K562 (cell line): ENCODE measurements around the gene DIS3L2. TPM values are rescaled to one million over a fixed set of nuclear protein-coding genes. Genes with fewer than 3 reads are reported as not detected.

Source experiments
- ATAC-seq: fragments of 200-7000 bp; cut with Tn5 transposase; 3 replicates; pipeline ENCODE4 v1.9.1; 2020; ENCODE audit warnings: moderate library complexity
- BruUV-seq: library from RNA; stranded (reverse); fragments of 400-500 nt; replicated peaks from 2 replicates; lab custom pipeline; 2021; lab: Mats Ljungman, UMichigan
- CTCF ChIA-PET: fragments of 300-600 bp; formaldehyde crosslinking; extraction: SDS; loops from one replicate; lab custom pipeline; 2021; ENCODE audit warnings: low intra/inter-chr PET ratio; lab: Yijun Ruan, JAX
- POLR2A ChIA-PET: fragments of 300-600, 350-650 bp; sonication (Branson Sonifier 250); formaldehyde crosslinking; extraction: SDS; loops from one replicate; lab custom pipeline; 2021; ENCODE audit warnings: antibody characterized with exemption, inconsistent platforms; lab: Yijun Ruan, JAX
- DNase-seq, 4 experiments: peaks; one replicate each; pipeline versions ENCODE4 v3.0.0 to v3.0.0-alpha.2; 2011 to 2018; ENCODE audit warnings: low spot score in 3 of 4, mixed read lengths in 3 of 4; ENCODE audit errors: extremely low read depth in 1 of 4
- FAIRE-seq: peaks from 2 replicates; lab custom pipeline; 2011; peaks lifted over from hg19 to GRCh38; lab: Jason Lieb, UNC
- H2AFZ ChIP-seq: 2 replicates; pipeline ENCODE4 v1.6.0; 2011; ENCODE audit warnings: low read depth, low read length, control low read depth, inconsistent platforms
- H3K27ac ChIP-seq: fragments of 200-600 bp; 3 replicates; pipeline ENCODE4 v1.8.0; 2011; ENCODE audit warnings: low read depth, mild to moderate bottlenecking, control low read depth, inconsistent platforms, low read length, moderate library complexity, mixed read lengths; ENCODE audit errors: extremely low read depth
- H3K27me3 ChIP-seq, 2 experiments: fragments of 300-600 bp in 1 of 2; 2 replicates in 1 of 2; 3 replicates in 1 of 2; pipeline versions ENCODE4 v1.6.0 to v1.8.0; 2011; ENCODE audit warnings: inconsistent platforms in 2 of 2, low read length in 2 of 2, mild to moderate bottlenecking in 1 of 2, mixed read lengths in 1 of 2, moderate library complexity in 1 of 2; ENCODE audit not compliant: control insufficient read depth in 2 of 2, insufficient read depth in 2 of 2
- H3K36me3 ChIP-seq: fragments of 300-600 bp; 3 replicates; pipeline ENCODE4 v1.8.0; 2011; ENCODE audit warnings: mild to moderate bottlenecking, low read length, inconsistent platforms; ENCODE audit not compliant: control insufficient read depth, insufficient read depth
- H3K4me1 ChIP-seq, 2 experiments: fragments of 200-600 bp in 1 of 2; replicated peaks in 1 of 2; 2 replicates in 1 of 2; 3 replicates in 1 of 2; pipeline versions ENCODE4 v1.5.1 to v1.8.0; 2011; ENCODE audit warnings: inconsistent platforms in 2 of 2, low read length in 2 of 2, mild to moderate bottlenecking in 1 of 2, mixed read lengths in 1 of 2, moderate library complexity in 1 of 2; ENCODE audit not compliant: control insufficient read depth in 2 of 2, insufficient read depth in 2 of 2
- H3K4me2 ChIP-seq: 2 replicates; pipeline ENCODE4 v1.6.1; 2011; ENCODE audit warnings: low read length, control low read depth, inconsistent platforms, mixed read lengths; ENCODE audit not compliant: insufficient read depth
- H3K4me3 ChIP-seq: fragments of 200-600 bp; sonication (generic), shearing (Covaris generic); 2 replicates; pipeline ENCODE4 v1.5.1; 2016; ENCODE audit warnings: control low read depth, inconsistent platforms
- H3K79me2 ChIP-seq: fragments of 200-600 bp; 3 replicates; pipeline ENCODE4 v1.8.0; 2011; ENCODE audit warnings: low read length, inconsistent platforms; ENCODE audit not compliant: control insufficient read depth, insufficient read depth
- H3K9ac ChIP-seq, 2 experiments: 2 replicates each; pipeline versions ENCODE4 v1.6.0 to v1.6.1; 2011; ENCODE audit warnings: low read depth in 2 of 2, low read length in 2 of 2, control low read depth in 1 of 2, inconsistent platforms in 1 of 2, mild to moderate bottlenecking in 1 of 2, mixed read lengths in 1 of 2; ENCODE audit not compliant: insufficient read depth in 1 of 2
- H3K9me1 ChIP-seq: one replicate; pipeline ENCODE4 v1.6.0; 2011; ENCODE audit warnings: inconsistent platforms, mild to moderate bottlenecking, low read length, moderate library complexity; ENCODE audit not compliant: control insufficient read depth, insufficient read depth
- H3K9me3 ChIP-seq: replicated peaks from 2 replicates; pipeline ENCODE4 v1.5.1; 2011; ENCODE audit warnings: low read depth, low read length, inconsistent platforms; ENCODE audit not compliant: control insufficient read depth, insufficient read depth
- H4K20me1 ChIP-seq: replicated peaks from 2 replicates; pipeline ENCODE4 v1.6.1; 2011; ENCODE audit warnings: low read length, inconsistent platforms, mixed read lengths; ENCODE audit not compliant: control insufficient read depth, insufficient read depth
- BRD9 ChIP-seq: fragments of 450-650 bp; IDR thresholded peaks from 2 replicates; pipeline ENCODE4 v1.6.1; 2018; ENCODE audit warnings: low read depth; ENCODE audit not compliant: partially characterized antibody
- CSDE1 ChIP-seq, 2 experiments: fragments of 450-650 bp; IDR thresholded peaks; 2 replicates each; pipeline ENCODE4 v1.6.1; 2016; ENCODE audit warnings: mild to moderate bottlenecking in 1 of 2
- ILF3 ChIP-seq: fragments of 450-650 bp; IDR thresholded peaks from 2 replicates; pipeline ENCODE4 v1.6.1; 2018; ENCODE audit warnings: antibody characterized with exemption, mild to moderate bottlenecking, moderate library complexity, borderline replicate concordance
- KDM5B ChIP-seq: fragments of 200-600 bp; sonication (generic); IDR thresholded peaks from 2 replicates; pipeline ENCODE4 v1.6.1; 2012; ENCODE audit warnings: low read depth, mild to moderate bottlenecking, moderate library complexity, low read length, control low read depth, inconsistent platforms; ENCODE audit not compliant: insufficient replicate concordance
- SMARCA5 ChIP-seq: fragments of 450-650 bp; IDR thresholded peaks from 2 replicates; pipeline ENCODE4 v1.6.1; 2016
- WGBS: fragments of 100-300 bp; shearing (Covaris generic); methylation state at CpG from one replicate; pipeline ENCODE4 v1.1.6; 2016; ENCODE audit warnings: low coverage, mixed read lengths; ENCODE audit not compliant: insufficient coverage; ENCODE audit errors: missing lambda C conversion rate; 5-methylcytosine and 5-hydroxymethylcytosine counted together
- in situ Hi-C: fragments of 300-500 bp; cut with MboI; formaldehyde crosslinking; loops from 4 replicates; pipeline ENCODE4 v1.15.0; 2018; ENCODE audit warnings: inconsistent platforms, mixed read lengths
- intact Hi-C: fragments of 100-400 bp; cut with micrococcal nuclease; formaldehyde crosslinking; loops from 2 replicates; pipeline ENCODE4 v1.14.2; 2022
- polyA plus RNA-seq, 8 experiments: library from polyadenylated mRNA; depleted of rRNA in 4 of 8; stranded (reverse) in 5 of 8; unstranded in 3 of 8; fragments of >200 nt; fragmentation: Nextera tagmentation in 2 of 8; fragmentation: Illumina TruSeq in 1 of 8; extraction: Ambion mirVana in 2 of 8; extraction: Trizol in 1 of 8; gene quantifications; 2 replicates each; pipeline versions ENCODE4 v1.2.1 to v1.2.3, GENCODE V29; 2011 to 2014; ENCODE audit warnings: inconsistent platforms in 1 of 8, missing spikeins in 1 of 8
- total RNA-seq, 7 experiments: library from RNA; depleted of rRNA in 6 of 7; stranded (reverse); fragments of >200 nt in 6 of 7; fragmentation: Illumina TruSeq in 2 of 7; extraction: Trizol in 2 of 7; gene quantifications; 2 replicates each; pipeline versions ENCODE4 v1.2.1 to v1.2.3, GENCODE V29; 2011 to 2021; ENCODE audit warnings: low replicate concordance in 1 of 7
- TF ChIP-seq, protein P1 (sequence below): fragments of 450-650 bp; IDR thresholded peaks from one replicate; pipeline ENCODE4 v1.6.1; 2018; ENCODE audit warnings: mild to moderate bottlenecking, moderate library complexity; ENCODE audit not compliant: partially characterized antibody
- TF ChIP-seq, protein P2 (sequence below): fragments of 250-450 bp; sonication (Bioruptor Pico); IDR thresholded peaks from 2 replicates; pipeline ENCODE4 v1.9.0; 2021; ENCODE audit warnings: mild to moderate bottlenecking
- TF ChIP-seq, protein P3 (sequence below): fragments of 450-650 bp; IDR thresholded peaks from 2 replicates; pipeline ENCODE4 v1.6.1; 2017; ENCODE audit warnings: antibody characterized with exemption, mild to moderate bottlenecking

DIS3L2 gene
- total and polyA plus RNA-seq, 9 of the 15 experiments (the other 6 are each of a cell fraction or from before 2014, with no cell fraction given) = 1.5 to 19.2 (median 11.2) TPM

DNA sequence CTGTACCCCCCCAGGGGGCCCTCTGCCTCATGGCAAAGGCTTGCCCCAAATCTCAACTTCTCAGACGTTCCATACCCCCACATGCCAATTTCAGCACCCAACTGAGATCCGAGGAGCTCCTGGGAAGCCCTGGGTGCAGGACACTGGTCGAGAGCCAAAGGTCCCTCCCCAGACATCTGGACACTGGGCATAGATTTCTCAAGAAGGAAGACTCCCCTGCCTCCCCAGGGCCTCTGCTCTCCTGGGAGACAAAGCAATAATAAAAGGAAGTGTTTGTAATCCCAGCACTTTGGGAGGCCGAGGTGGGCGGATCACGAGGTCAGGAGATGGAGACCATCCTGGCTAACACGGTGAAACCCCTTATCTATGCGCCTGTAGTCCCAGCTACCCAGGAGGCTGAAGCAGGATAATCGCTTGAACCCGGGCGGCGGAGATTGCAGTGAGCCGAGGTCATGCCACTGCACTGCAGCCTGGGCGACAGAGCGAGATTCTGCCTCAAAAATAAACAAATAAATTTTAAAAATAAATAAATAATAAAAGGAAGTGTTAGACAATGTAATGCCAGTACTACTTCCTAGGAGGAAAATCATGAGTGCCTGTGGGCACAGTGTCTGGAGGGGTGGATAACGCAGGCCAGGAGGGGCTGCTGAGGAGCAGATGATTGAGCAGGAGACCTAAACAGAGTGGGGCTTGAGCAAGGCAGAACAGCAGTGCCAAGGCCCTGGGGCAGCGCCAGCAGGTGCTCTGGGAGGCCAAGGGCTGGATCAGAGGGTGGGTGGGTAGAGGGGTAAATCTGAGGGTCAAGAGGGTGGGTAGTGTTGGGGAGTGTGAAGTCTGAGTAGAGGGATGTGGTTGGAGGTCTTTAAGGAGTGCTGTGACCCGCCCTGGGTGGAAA lies 421.1 kb downstream of the DIS3L2 start:
- no peak overlapping the region for H3K27ac ChIP-seq
- POLR2A ChIA-PET = interaction anchor here (0.7 kb wide), 1 partner anchor 377 kb away, joined by 3 read pairs; no protein-coding TSS in a partner anchor

More for the DNA sequence above, 421.1 kb downstream of the DIS3L2 start:
- CTCF ChIA-PET = no interaction called here
- 2% methylated on average over 14 of the region's 18 CpGs for WGBS
- Histone ChIP-seq H3K9ac (no peak overlapping the region), H4K20me1 (no peaks in the 10 kb centered on the region), H3K4me2 (no peak overlapping the region), H3K9me1 (no peaks in the 10 kb centered on the region), H3K4me3 (no peak overlapping the region), H3K79me2 (no peaks in the 10 kb centered on the region), H3K4me1 (peaks cover 0 to 12% of the 10 kb centered on the region in 2 experiments; a peak in 1 of 5 replicates), H3K9me3 (no peaks in the 10 kb centered on the region), H3K36me3 (no peaks in the 10 kb centered on the region), H3K27me3 (peaks cover 4 to 29% of the 10 kb centered on the region in 2 experiments; a peak in 4 of 5 replicates), H2AFZ (no peak overlapping the region)
- no peak for FAIRE-seq
- no peak for ATAC-seq
- TF ChIP-seq SMARCA5 (no peak), CSDE1 (IDR thresholded peaks at IDR 0.05) (no peak), ILF3 (no peak), BRD9 (no peak), KDM5B (no peak)
- TF ChIP-seq, protein P1, sequence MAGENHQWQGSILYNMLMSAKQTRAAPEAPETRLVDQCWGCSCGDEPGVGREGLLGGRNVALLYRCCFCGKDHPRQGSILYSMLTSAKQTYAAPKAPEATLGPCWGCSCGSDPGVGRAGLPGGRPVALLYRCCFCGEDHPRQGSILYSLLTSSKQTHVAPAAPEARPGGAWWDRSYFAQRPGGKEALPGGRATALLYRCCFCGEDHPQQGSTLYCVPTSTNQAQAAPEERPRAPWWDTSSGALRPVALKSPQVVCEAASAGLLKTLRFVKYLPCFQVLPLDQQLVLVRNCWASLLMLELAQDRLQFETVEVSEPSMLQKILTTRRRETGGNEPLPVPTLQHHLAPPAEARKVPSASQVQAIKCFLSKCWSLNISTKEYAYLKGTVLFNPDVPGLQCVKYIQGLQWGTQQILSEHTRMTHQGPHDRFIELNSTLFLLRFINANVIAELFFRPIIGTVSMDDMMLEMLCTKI = no peak
- TF ChIP-seq, protein P2, sequence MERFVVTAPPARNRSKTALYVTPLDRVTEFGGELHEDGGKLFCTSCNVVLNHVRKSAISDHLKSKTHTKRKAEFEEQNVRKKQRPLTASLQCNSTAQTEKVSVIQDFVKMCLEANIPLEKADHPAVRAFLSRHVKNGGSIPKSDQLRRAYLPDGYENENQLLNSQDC = no peak
- TF ChIP-seq, protein P3, sequence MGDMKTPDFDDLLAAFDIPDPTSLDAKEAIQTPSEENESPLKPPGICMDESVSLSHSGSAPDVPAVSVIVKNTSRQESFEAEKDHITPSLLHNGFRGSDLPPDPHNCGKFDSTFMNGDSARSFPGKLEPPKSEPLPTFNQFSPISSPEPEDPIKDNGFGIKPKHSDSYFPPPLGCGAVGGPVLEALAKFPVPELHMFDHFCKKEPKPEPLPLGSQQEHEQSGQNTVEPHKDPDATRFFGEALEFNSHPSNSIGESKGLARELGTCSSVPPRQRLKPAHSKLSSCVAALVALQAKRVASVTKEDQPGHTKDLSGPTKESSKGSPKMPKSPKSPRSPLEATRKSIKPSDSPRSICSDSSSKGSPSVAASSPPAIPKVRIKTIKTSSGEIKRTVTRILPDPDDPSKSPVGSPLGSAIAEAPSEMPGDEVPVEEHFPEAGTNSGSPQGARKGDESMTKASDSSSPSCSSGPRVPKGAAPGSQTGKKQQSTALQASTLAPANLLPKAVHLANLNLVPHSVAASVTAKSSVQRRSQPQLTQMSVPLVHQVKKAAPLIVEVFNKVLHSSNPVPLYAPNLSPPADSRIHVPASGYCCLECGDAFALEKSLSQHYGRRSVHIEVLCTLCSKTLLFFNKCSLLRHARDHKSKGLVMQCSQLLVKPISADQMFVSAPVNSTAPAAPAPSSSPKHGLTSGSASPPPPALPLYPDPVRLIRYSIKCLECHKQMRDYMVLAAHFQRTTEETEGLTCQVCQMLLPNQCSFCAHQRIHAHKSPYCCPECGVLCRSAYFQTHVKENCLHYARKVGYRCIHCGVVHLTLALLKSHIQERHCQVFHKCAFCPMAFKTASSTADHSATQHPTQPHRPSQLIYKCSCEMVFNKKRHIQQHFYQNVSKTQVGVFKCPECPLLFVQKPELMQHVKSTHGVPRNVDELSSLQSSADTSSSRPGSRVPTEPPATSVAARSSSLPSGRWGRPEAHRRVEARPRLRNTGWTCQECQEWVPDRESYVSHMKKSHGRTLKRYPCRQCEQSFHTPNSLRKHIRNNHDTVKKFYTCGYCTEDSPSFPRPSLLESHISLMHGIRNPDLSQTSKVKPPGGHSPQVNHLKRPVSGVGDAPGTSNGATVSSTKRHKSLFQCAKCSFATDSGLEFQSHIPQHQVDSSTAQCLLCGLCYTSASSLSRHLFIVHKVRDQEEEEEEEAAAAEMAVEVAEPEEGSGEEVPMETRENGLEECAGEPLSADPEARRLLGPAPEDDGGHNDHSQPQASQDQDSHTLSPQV = no peak
- in situ Hi-C loops (no loop called here), intact Hi-C loops (no loop called here)
- BruUV-seq = no TSS peak
- DNase-seq = no peak
